Transverse colon (tissue), 4 donors: Measurements from ENCODE around the gene POPDC2. TPM values are rescaled to one million over a fixed set of nuclear protein-coding genes. Genes with fewer than 3 reads are reported as not detected.
A peak's percentile ranks its signal among the peaks of the same experiment; 100 is the strongest.

Source experiments
- DNase-seq: peaks from one replicate; pipeline ENCODE4 v3.0.0-alpha.2; 2019
- H3K27ac ChIP-seq, 4 donors: fragments of 200-600 bp; sonication (generic); 2 replicates each; pipeline ENCODE4 v1.5.1; 2016 to 2018; ENCODE audit warnings: inconsistent platforms in 4 of 4
- H3K27me3 ChIP-seq: fragments of 200-600 bp; sonication (generic); 2 replicates; pipeline ENCODE4 v1.5.1; 2017; ENCODE audit warnings: inconsistent platforms
- H3K36me3 ChIP-seq, 4 donors: fragments of 200-600 bp; sonication (generic); 2 replicates each; pipeline ENCODE4 v1.5.1; 2017 to 2019; ENCODE audit warnings: inconsistent platforms in 4 of 4
- H3K4me1 ChIP-seq, 4 donors: fragments of 200-600 bp; sonication (generic); 2 replicates each; pipeline ENCODE4 v1.5.1; 2017 to 2020; ENCODE audit warnings: inconsistent platforms in 4 of 4
- H3K4me3 ChIP-seq, 4 donors: fragments of 200-600 bp; sonication (generic); 1 replicate in 1 of 4; 2 replicates in 3 of 4; pipeline versions ENCODE4 v1.5.1 to v1.6.1; 2017 to 2019; ENCODE audit warnings: inconsistent platforms in 4 of 4
- H3K9me3 ChIP-seq, 2 donors: fragments of 200-600 bp; sonication (generic); 2 replicates each; pipeline ENCODE4 v1.5.1; 2017 to 2019; ENCODE audit warnings: inconsistent platforms in 2 of 2
- CTCF ChIP-seq, 5 experiments: fragments of 200-600 bp in 3 of 5; fragments of 450-650 bp in 2 of 5; sonication (generic) in 3 of 5; IDR thresholded peaks; 1 replicate in 2 of 5; 2 replicates in 3 of 5; pipeline ENCODE4 v1.5.1; 2016 to 2017; ENCODE audit warnings: antibody characterized with exemption in 5 of 5, inconsistent platforms in 3 of 5, mild to moderate bottlenecking in 2 of 5, moderate library complexity in 1 of 5
- EP300 ChIP-seq: sonication (generic); formaldehyde crosslinking; IDR thresholded peaks from one replicate; pipeline ENCODE4 v1.6.1; 2017; ENCODE audit warnings: antibody characterized with exemption, low read depth
- POLR2A ChIP-seq: fragments of 450-650 bp; IDR thresholded peaks from one replicate; pipeline ENCODE4 v1.6.1; 2016; ENCODE audit warnings: antibody characterized with exemption, mild to moderate bottlenecking, moderate library complexity
- POLR2AphosphoS5 ChIP-seq, 3 donors: sonication (generic); formaldehyde crosslinking; IDR thresholded peaks; one replicate each; pipeline ENCODE4 v1.6.1; 2016; ENCODE audit warnings: antibody characterized with exemption in 3 of 3
- WGBS, 2 donors: methylation state at CpG; one replicate each; pipeline ENCODE4 v1.1.5; 2018; ENCODE audit warnings: low coverage in 1 of 2; 5-methylcytosine and 5-hydroxymethylcytosine counted together
- in situ Hi-C, 4 donors: fragments of 200-750 bp; cut with MboI; loops; one replicate each; pipeline versions ENCODE4 v1.15.0 to v1.15.1; 2017; ENCODE audit warnings: low sequenced_read_pairs in 3 of 4, low pct_ligation_motif_present in 1 of 4, low pct_unique_long_range_greater_than_20kb in 1 of 4
- intact Hi-C: fragments of 100-400 bp; cut with DNase I; formaldehyde crosslinking; loops from one replicate; pipeline ENCODE4 v1.15.1; 2023; ENCODE audit warnings: low total_unique reads
- total RNA-seq, 4 donors: library from RNA; depleted of rRNA; stranded (reverse); fragments of >200 nt; gene quantifications; one replicate each; pipeline ENCODE4 v1.1.0, GENCODE V29; 2016

Gene POPDC2
- total RNA-seq, 4 donors from 2014 or later = 15.0 to 17.7 (median 15.6) TPM

GRCh38 chr3:119636249-119636648 lies 24.1 kb downstream of the POPDC2 start:
- WGBS, 2 donors = 52% methylated on average over 1 of the region's 1 CpG; no CpG with 5 or more reads in 1 of the 2 donors
- Histone ChIP-seq H3K36me3 (no peaks in the 10 kb centered on the region), H3K4me1 (peaks cover 0 to 23% (median 6%) of the 10 kb centered on the region in 4 donors), H3K4me3 (no peak overlapping the region), H3K27ac (peak overlapping the region in 2 of 4 donors; percentile 14 to 83), H3K27me3 (no peaks in the 10 kb centered on the region), H3K9me3 (no peaks in the 10 kb centered on the region)
- intact Hi-C loops (no loop called here), in situ Hi-C loops (no loop called here)
- DNase-seq = no peak
- no peak for TF ChIP-seq POLR2A
- no peak for TF ChIP-seq POLR2AphosphoS5 (IDR thresholded peaks at IDR 0.05)
- no peak for TF ChIP-seq EP300
- TF ChIP-seq CTCF (IDR thresholded peaks at IDR 0.05) = no peak

GRCh38 chr3:119635719-119636118 lies 24.7 kb downstream of the POPDC2 start:
- no peak for DNase-seq
- intact Hi-C loops (no loop called here), in situ Hi-C loops (no loop called here)
- H3K27ac ChIP-seq = peak overlapping the region in 2 of 4 donors; percentile 14 to 83
- TF ChIP-seq EP300 (no peak), POLR2AphosphoS5 (IDR thresholded peaks at IDR 0.05) (no peak), CTCF (IDR thresholded peaks at IDR 0.05) (no peak)
- WGBS, 2 donors = 86% methylated on average over 10 of the region's 10 CpGs; no CpG with 5 or more reads in 1 of the 2 donors
- no peaks in the 10 kb centered on the region for H3K27me3 ChIP-seq
- peaks cover 0 to 23% (median 6%) of the 10 kb centered on the region in 4 donors for H3K4me1 ChIP-seq
- H3K36me3 ChIP-seq = no peaks in the 10 kb centered on the region
- no peaks in the 10 kb centered on the region for H3K9me3 ChIP-seq
- H3K4me3 ChIP-seq = no peak overlapping the region

GRCh38 chr3:119632829-119633228 lies 27.6 kb downstream of the POPDC2 start:
- H3K4me3 ChIP-seq = no peak overlapping the region
- H3K4me1 ChIP-seq = peaks cover 0 to 12% (median 4%) of the 10 kb centered on the region in 4 donors
- intact Hi-C loops (no loop called here), in situ Hi-C loops (no loop called here)
- no peaks in the 10 kb centered on the region for H3K27me3 ChIP-seq
- WGBS, 2 donors = 79 to 95% methylated on average over 2 to 4 of the region's 4 CpGs
- H3K36me3 ChIP-seq = no peaks in the 10 kb centered on the region
- H3K9me3 ChIP-seq = no peaks in the 10 kb centered on the region
- DNase-seq = no peak
- no peak overlapping the region for H3K27ac ChIP-seq
- TF ChIP-seq CTCF (IDR thresholded peaks at IDR 0.05) (no peak), EP300 (no peak), POLR2A (no peak), POLR2AphosphoS5 (IDR thresholded peaks at IDR 0.05) (no peak)

GRCh38 chr3:119632216-119632615 lies 28.2 kb downstream of the POPDC2 start:
- TF ChIP-seq POLR2AphosphoS5 (IDR thresholded peaks at IDR 0.05) = no peak
- no peak for TF ChIP-seq POLR2A
- TF ChIP-seq EP300 = no peak
- no peaks in the 10 kb centered on the region for H3K27me3 ChIP-seq
- H3K9me3 ChIP-seq = no peaks in the 10 kb centered on the region
- in situ Hi-C loops (no loop called here), intact Hi-C loops (no loop called here)
- no peaks in the 10 kb centered on the region for H3K36me3 ChIP-seq
- DNase-seq = no peak
- WGBS, 2 donors = 77 to 80% methylated on average over 4 of the region's 4 CpGs
- H3K4me1 ChIP-seq = peaks cover 0 to 11% (median 4%) of the 10 kb centered on the region in 4 donors
- H3K27ac ChIP-seq = no peak overlapping the region
- H3K4me3 ChIP-seq = no peak overlapping the region

- peaks cover 0 to 9% (median 4%) of the 10 kb centered on the region in 4 donors for H3K4me1 ChIP-seq
- TF ChIP-seq POLR2AphosphoS5 (IDR thresholded peaks at IDR 0.05) (no peak), POLR2A (no peak), EP300 (no peak)
- no peaks in the 10 kb centered on the region for H3K36me3 ChIP-seq
- intact Hi-C loops = no loop called here
- in situ Hi-C loops = no loop called here
- DNase-seq = no peak
- H3K27me3 ChIP-seq = no peaks in the 10 kb centered on the region
- H3K27ac ChIP-seq = peak overlapping the region in 3 of 4 donors; percentile 27 to 61 (median 44)
- no peak overlapping the region for H3K4me3 ChIP-seq
- WGBS, 2 donors = 50 to 75% methylated on average over 2 to 3 of the region's 3 CpGs
- H3K9me3 ChIP-seq = no peaks in the 10 kb centered on the region
Measured at GRCh38 chr3:119631516-119631915, 28.9 kb downstream of the POPDC2 start.
